Gastroesophageal sphincter (tissue), 3 donors: Measurements from ENCODE around the gene SAYSD1.

ENCODE experiments used
- EP300 ChIP-seq: sonication (generic); formaldehyde crosslinking; IDR thresholded peaks from one replicate; pipeline ENCODE4 v1.6.1; 2017; ENCODE audit warnings: antibody characterized with exemption, mild to moderate bottlenecking
- POLR2AphosphoS5 ChIP-seq: sonication (generic); formaldehyde crosslinking; IDR thresholded peaks from one replicate; pipeline ENCODE4 v1.6.1; 2017; ENCODE audit warnings: antibody characterized with exemption
- TF ChIP-seq, protein P1 (sequence below), 4 experiments: fragments of 200-600 bp in 2 of 4; fragments of 450-650 bp in 2 of 4; sonication (generic) in 1 of 4; IDR thresholded peaks; one replicate each; pipeline ENCODE4 v1.5.1; 2017 to 2019; ENCODE audit warnings: antibody characterized with exemption in 4 of 4, mild to moderate bottlenecking in 2 of 4, moderate library complexity in 2 of 4

- TF ChIP-seq, protein P1, sequence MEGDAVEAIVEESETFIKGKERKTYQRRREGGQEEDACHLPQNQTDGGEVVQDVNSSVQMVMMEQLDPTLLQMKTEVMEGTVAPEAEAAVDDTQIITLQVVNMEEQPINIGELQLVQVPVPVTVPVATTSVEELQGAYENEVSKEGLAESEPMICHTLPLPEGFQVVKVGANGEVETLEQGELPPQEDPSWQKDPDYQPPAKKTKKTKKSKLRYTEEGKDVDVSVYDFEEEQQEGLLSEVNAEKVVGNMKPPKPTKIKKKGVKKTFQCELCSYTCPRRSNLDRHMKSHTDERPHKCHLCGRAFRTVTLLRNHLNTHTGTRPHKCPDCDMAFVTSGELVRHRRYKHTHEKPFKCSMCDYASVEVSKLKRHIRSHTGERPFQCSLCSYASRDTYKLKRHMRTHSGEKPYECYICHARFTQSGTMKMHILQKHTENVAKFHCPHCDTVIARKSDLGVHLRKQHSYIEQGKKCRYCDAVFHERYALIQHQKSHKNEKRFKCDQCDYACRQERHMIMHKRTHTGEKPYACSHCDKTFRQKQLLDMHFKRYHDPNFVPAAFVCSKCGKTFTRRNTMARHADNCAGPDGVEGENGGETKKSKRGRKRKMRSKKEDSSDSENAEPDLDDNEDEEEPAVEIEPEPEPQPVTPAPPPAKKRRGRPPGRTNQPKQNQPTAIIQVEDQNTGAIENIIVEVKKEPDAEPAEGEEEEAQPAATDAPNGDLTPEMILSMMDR (IDR thresholded peaks at IDR 0.05) = no peak
- TF ChIP-seq EP300 = no peak
- TF ChIP-seq POLR2AphosphoS5 = no peak
Measured at GRCh38 chr6:39107641-39108040, 7.3 kb downstream of the SAYSD1 start.
